SK-N-DZ (cell line): ENCODE data around the gene HADHA.

Source experiments
- DNase-seq: peaks from one replicate; pipeline ENCODE4 v3.0.0-alpha.2; 2015; ENCODE audit warnings: low spot score

Gene HADHA

GRCh38 chr2:26141145-26141769 lies 103.2 kb downstream of the HADHA start:
- DNase-seq = no peak
